Choroid plexus epithelial cell (primary cell): Measurements from ENCODE around the gene CBX2.

Experiments
- DNase-seq: peaks from one replicate; pipeline ENCODE4 v3.0.0-alpha.2; 2010; ENCODE audit warnings: low read depth
- H3K4me3 ChIP-seq: 2 replicates; pipeline ENCODE4 v1.5.1; 2011; ENCODE audit warnings: low read depth, mild to moderate bottlenecking, control low read depth, low read length, moderate library complexity
- TF ChIP-seq, protein P1 (sequence below): conservative IDR thresholded peaks from 2 replicates; pipeline ENCODE4 v1.5.1; 2011; ENCODE audit warnings: low read depth, mild to moderate bottlenecking, control low read depth, inconsistent platforms, low read length, moderate library complexity

Gene CBX2

DNA sequence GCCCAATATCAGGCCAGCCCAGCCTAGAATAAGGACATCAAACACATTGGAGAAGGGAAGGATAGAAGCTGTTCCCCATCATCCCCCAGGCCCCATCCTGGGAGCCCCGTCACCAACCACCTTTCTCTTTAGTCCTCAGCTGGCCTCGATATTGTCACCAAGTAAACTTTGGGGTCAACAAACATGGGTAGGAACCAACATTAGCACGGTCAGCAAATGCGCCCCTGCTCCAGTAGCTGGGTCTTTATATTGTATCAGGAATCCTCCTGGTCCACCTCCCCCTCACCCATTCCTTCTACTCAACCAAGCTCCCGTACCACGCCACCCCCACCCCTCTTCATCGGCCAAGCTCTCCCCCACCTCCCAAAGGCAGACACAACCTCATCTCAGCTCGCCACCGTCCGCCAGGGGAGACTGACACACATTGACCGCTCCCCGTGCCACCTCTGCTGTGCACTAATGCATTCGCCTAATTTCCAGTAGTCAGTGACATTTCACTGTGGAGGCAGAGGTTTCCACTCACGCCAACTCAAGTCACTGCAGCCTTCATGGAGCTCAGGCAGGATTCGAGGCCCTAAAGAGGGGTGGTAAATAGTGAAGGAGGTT lies 20.7 kb upstream of the CBX2 start:
- TF ChIP-seq, protein P1, sequence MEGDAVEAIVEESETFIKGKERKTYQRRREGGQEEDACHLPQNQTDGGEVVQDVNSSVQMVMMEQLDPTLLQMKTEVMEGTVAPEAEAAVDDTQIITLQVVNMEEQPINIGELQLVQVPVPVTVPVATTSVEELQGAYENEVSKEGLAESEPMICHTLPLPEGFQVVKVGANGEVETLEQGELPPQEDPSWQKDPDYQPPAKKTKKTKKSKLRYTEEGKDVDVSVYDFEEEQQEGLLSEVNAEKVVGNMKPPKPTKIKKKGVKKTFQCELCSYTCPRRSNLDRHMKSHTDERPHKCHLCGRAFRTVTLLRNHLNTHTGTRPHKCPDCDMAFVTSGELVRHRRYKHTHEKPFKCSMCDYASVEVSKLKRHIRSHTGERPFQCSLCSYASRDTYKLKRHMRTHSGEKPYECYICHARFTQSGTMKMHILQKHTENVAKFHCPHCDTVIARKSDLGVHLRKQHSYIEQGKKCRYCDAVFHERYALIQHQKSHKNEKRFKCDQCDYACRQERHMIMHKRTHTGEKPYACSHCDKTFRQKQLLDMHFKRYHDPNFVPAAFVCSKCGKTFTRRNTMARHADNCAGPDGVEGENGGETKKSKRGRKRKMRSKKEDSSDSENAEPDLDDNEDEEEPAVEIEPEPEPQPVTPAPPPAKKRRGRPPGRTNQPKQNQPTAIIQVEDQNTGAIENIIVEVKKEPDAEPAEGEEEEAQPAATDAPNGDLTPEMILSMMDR: no peak
- no peak for DNase-seq
- H3K4me3 ChIP-seq: no peak overlapping the region

DNA sequence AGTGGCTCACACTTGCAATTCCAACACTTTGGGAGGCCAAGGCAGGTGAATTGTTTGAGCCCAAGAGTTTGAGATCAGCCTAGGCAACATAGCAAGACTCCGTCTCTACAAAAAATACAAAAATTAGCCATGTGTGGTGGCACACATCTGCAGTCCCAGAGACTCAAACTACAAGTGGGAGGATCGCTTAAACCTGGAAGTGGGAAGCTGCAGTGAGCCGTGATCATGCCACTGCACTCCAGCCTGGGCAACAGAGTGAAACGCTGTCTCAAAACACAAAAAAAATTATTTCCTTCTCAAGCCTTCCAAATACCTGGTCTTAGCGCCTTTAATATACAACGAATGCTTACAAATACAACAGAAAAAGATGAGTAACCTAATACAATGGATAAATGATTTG lies 19.7 kb upstream of the CBX2 start:
- no peak overlapping the region for H3K4me3 ChIP-seq
- TF ChIP-seq, protein P1: no peak
- DNase-seq: no peak

DNA sequence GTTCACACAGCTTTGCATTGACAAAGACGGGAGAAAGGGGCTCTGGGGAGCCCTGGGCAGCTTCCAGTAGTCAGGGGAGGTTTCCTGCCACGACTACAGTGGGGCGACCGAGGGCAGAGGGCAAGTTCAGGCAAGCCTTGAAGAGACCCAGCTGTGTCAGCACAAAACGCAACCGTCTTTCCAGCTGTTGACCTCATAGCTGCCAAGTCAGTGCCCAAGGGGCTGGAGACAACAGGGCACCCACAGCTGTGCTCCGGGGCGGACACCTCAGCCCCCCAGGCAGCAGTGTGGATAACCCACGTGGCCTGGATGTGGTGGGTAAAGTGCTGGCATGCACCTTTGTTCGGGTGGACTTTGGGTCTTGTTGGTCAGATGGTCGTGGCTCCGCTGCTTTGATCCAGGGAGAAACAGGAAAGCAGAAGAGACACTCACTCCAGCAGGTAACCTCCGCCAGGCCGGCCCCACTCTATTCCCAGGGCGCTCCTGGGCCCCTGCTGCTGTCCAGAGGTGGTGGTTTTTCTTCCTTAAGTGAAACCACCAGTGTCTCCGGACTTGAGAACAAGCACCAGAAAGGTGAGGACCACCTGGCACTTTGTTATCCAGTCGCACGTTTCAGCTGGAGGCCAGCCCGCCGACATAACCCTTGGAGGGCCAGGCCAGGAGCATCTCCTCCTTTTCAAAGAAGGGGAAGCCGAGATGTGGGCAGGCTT lies 17.6 kb upstream of the CBX2 start:
- H3K4me3 ChIP-seq: no peak overlapping the region
- DNase-seq: no peak
- TF ChIP-seq, protein P1: no peak

DNA sequence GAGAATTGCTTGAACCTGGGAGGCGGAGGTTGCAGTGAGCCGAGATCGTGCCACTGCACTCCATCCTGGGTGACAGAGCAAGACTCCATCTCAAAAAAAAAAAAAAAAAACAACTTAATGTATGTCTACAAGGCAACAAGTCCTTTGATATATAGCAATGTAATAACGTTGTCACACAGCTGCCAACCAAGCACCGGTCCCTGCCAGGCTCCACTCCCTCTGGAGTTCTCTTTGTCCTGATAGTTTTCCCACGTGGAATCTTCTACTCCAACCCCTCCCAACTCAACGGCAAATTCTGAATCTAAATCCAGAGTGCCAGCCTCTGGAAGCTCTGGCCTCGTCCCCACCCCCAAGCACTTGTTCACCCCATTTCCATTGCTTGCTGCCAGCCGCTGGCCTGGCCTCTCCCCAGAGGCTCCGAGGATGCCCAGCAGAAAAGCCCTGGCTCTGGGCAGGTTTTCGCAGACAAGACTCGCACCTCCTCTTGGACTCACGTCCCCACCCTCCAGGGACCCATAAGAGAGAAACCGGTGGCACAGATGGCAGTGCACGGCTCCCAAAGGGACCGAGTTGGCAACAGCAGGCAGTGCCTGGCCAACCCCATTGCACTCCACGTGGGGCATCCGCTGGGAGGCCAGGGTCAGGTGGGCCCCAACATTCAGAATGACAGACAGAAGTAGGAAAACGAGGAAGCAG lies 15.9 kb upstream of the CBX2 start:
- TF ChIP-seq, protein P1: no peak
- no peak overlapping the region for H3K4me3 ChIP-seq
- DNase-seq: no peak

DNA sequence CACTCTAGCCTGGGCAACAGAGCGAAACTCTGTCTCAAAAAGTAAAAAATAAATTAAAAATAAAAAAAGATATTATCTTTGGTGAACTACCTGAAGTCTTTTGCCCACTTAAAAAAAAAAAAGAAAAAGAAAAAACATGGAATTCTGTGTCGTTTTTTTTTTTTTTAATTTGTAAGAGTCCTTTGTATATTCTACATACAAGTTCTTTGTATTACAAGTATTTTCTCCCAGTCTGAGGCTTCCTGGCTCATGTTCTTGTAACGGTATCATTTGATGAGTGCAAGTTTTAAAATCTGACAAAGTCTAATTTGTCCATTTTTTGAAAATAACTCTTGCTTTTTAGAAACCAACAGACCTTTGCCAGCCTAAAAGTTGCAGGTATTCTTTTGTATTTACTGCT lies 12.2 kb upstream of the CBX2 start:
- H3K4me3 ChIP-seq: no peak overlapping the region
- no peak for DNase-seq
- TF ChIP-seq, protein P1: no peak

DNA sequence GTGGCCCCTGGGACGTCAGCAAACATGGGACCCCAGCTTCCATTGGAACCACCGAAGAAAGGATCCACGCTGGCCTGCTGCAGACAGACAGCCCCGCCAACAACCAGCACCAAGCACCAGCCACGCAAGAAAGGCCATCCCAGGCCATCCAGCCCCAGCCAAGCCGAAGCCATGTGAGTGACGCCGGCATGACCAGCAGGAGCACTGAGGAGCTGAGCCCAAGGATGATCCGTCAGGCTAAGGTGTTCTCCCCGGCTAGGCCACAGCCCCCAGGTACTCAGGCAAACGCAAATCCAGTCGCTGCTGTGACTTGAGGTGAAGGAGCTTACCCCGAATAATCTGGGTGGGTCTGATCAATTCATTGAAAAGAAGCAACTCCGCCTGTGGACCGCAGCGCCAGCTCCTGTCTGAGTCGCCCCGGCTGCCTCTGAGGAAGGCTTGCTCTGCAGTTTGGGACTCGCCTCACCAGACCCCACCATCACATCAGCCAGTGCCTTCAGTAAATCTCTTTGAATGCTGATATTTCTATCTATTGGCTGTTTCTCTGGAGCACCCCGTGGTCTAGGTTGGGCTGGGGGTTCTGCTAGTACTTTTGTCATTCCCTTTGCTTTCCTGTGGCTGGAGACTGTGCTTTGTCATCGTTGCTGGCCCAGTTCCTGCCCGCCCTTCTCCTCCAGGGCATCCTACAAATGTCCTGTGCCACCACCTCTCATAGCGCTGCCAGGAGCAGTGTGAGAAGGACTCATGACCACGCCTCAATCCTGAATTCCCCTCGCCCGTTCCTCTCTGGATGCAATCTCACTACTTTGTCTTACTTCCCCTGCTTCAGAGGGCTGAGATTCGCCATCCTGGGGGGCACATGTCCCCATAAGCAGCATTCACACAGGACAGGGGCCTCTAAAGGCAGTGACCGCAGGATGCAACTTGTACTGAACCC lies 8.1 kb upstream of the CBX2 start:
- no peak overlapping the region for H3K4me3 ChIP-seq
- TF ChIP-seq, protein P1: no peak
- no peak for DNase-seq
